NCI-H1436 treated with DMSO at 0.1 percent for 48 hours (cell line): ENCODE measurements around the gene WDR45B.

Source experiments
- DNase-seq: peaks from one replicate; lab custom pipeline; 2025; lab: John Stamatoyannopoulos, UW

Gene WDR45B

DNA sequence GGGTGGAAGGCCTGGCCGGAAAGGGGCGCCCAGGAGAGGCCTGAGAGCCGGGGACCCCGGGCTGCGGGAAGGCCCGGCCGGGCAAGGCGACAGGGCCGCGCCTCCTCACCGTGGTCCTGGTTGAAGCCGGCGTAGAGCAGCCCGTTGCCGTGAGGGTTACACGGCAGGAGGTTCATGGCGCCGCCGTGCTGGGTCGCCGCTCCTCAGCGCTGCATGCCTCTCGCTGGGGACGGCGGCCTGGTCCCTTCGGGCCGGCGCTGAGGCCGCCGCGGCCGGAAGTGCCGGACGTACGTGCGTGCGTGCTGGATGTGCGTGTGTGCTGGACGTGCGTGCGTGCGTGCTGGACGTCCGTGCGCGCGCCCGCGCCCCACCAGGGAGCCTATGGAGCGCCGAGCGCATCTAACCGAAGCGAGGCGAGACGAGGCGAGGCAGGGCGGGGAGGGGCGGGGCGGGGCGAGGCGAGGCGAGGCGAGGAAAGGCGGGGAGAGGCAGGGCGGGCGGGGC, at the start of gene WDR45B:
TSS of gene WDR45B (minus strand) at position 280 of the 504 bp plus-strand sequence. CDS start at position 176, 104 bp downstream.
- peak; percentile 72 for DNase-seq

DNA sequence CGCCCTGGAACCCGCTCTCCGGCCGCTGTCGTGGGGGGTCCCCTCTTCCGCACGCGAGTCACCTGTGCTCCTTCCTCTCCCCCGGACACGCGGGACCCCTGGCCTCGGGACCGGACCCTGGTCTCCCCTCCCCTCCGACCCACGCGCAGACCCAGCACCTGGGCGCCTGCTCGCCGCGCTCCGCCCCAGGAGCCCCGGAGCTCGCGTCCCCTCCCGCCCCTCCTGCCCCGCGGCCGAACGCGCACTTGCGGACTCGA, 49.5 kb upstream of the WDR45B start:
- no peak for DNase-seq

DNA sequence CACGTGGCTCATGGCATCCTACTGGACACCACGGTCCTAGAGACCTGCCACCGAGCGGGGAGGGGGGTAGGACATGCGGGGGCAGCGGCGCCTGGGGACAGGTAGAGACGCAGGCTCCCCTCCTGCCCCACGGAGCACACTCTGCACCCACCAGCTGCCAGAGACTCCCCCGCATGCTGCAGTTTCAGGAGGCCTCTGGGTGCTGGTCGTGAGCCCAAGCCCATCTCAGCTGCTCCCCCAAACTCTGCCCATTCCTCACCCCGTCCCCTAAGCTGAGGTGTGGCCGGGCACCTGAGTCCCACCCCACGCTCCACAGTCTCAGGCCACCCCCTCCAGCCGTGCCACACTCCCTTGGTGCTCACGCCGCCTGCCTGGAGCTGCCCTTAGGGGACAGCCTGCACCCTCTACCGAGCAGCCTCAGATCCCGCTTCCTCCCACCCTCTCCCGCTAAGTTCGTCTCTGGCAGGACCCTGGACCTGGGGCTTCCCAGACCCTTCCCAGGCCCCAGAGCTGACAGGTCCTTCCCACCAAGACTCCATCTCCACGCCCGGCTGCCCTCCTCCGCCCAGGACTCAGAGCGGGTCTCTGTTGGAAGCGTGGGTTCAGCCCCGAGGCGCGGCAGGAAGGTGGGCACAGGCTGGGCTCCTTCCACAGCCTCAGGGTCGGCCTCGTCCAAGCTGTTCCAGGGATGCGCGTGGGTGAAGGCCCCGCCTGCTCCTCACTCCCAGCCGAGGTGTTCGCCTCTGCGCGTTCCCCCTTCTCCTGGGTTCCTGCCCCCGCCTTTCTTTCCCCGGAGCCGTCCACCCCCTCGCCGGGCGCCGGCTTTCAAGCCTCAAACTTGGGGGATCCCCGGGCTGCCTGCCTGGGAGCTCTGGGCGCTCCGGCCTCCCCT, 48.9 kb upstream of the WDR45B start:
- no peak for DNase-seq

DNA sequence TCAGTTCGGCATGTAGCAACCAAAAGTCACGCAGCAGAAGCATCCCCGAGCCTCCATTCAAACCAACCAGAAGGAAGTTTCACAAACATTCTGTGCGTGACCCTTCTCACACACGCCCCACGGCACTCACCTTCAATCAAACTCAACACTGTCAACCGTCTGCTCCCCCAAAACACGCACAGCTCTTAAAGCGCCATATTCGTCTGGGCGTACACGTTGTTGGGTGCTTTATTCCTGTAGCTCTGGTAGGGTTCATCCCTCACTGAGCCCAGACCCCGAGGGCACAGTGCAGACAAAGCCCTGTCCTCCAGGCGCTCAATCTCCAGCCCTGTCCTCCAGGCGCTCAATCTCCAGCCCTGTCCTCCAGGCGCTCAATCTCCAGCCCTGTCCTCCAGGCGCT, 48.0 kb upstream of the WDR45B start:
- DNase-seq = no peak

DNA sequence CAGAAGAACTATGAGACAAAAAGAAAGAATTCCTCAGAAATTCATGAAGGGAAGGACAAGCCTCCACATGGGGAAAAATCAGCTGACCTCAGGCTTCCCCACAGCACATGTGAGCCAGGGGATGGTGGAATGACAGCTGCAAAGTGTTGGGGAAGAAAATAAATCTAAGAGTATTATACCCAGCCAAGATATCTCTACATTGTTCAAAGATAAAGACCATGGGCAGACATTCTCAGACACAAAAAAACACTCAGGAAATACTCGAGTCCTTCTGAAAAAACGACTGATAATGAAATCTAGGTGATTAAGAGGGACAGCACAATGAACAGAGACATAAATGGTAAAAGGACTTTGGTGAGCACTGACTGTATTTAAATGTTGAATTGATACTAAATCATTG, 46.4 kb upstream of the WDR45B start:
- DNase-seq = no peak

DNA sequence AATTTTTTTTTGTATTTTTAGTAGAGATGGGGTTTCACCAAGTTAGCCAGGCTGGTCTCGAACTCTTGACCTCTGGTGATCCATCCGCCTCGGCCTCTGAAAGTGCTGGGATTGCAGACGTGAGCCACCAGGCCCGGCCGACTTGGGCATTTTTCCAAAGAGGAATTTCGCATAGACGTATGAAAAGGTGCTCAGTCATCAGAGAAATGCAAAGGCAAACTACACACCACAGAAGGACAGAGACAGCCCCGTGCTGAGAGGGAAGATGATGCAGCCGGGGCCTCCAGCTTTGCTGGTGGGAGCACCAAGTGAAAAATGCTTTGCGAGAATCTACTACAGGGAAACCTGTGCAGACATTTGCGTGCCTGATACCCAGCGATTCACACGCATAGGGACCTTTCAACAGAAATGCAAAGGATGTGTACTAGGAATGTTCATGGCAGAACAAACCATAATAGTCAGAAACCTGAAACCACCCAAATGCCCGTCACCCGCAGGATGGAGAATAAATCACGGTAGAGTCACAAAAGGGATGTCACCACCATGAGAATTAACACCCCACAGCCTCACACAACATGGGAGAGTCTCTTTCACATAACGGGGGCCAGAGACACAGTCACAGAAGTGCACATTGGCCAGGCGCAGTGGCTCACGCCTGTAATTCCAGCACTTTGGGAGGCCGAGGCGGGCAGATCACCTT, 45.1 kb upstream of the WDR45B start:
- no peak for DNase-seq

DNA sequence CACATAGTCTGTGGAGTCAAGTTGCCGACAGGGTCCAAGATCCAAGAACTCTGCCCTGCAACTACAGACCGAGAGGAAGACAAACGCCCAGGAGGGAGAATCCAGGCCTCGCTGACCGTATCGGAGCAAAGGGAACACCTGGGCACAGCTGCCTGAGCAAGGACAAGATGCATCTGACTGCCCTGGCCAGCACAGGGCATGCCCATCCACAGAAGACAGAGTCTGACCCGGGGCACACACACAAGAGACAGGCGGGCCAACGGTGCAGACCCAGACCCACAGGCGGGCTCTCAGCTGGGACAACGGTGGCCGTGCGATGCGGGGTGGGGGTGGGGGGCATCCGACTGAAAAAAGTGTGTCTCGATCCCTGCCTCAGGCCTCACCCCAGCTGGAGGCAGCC, 44.0 kb upstream of the WDR45B start:
- no peak for DNase-seq

DNA sequence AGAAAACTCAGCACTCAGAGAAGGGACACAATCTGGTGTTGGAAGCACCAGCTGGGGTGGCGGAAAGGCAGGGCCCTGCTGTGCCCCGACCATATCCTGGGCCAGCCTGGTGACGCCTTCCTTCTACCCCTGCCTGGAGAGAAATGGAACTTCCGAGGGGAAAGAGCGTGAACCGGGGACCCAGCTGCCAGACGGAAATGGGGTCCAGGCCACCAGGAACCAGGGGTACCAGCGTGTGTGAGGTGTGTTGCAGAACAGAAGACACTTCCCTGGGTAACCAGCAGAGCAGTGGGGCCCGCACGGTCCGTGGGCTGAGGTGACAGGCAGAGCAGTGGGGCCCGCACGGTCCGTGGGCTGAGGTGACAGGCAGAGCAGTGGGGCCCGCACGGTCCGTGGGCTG, 43.5 kb upstream of the WDR45B start:
- DNase-seq = no peak

DNA sequence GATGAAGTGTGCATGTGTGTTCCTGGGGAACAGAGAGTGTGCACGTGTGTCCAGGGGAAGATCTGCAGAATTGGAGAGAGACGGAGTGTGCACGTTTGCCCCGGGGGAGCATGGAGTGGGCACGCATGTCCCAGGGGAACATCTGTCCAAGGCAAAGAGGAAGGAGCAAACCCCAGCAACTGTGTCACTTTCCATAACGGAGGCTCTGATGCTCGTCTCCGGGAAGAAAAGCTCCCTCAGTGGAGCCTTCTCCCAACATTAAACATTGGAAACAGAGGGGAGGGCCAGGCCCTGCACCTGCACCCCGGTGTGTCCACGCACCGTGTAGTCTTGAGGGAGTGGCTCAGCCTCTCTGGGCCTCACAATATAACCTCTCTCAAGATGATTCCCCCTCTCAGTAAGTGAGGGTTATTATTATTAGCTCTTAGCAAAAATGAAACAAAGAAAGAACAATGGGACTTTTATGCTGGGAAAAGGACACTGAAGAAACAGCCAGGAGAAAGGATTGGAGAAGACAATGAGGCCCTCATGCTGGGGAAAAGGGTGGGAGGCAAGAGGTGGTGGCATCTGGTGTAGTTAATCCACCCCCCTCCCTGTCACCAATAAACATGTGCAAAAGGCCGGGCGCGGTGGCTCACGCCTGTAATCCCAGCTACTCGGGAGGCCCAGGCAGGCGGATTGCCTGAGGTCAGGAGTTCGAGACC, 42.7 kb upstream of the WDR45B start:
- DNase-seq = no peak

DNA sequence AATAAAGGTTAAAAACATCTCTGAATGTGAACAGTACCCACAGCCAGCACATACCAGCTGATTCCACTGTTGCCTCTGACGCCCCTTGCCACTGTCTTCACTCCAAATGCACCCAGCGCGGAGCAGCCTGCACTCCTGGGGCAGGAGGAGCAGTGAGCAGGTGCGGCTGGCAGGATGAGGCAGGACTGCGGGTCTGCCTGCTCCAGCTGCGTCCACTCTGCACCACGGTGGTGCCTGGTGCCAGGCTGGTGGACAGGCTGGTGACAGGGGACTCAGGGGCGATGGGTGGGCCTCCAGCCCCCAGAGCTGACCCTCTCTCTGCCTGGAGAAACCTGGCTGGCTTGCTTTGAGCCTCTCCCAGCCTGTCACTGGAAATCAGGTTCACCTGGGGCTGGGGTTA, 40.8 kb upstream of the WDR45B start:
- no peak for DNase-seq

DNA sequence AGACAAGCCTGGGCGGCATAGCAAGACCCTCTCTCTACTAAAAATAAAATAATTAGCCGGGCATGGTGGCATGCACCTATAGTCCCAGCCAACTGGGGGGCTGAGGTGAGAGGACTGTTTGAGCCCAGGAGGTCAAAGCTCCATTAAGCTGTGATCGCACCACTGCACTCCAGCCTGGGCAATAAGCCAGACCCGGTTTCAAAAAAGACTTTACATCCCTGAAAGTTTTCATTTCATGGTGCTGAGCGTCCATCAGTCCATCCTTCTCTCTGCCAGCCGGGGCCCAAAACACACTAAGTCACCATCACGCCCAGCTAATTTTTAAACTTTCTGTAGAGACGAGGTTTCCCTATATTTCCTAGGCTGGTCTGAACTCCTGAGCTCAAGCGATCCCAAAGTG, 39.6 kb upstream of the WDR45B start:
- DNase-seq = no peak

DNA sequence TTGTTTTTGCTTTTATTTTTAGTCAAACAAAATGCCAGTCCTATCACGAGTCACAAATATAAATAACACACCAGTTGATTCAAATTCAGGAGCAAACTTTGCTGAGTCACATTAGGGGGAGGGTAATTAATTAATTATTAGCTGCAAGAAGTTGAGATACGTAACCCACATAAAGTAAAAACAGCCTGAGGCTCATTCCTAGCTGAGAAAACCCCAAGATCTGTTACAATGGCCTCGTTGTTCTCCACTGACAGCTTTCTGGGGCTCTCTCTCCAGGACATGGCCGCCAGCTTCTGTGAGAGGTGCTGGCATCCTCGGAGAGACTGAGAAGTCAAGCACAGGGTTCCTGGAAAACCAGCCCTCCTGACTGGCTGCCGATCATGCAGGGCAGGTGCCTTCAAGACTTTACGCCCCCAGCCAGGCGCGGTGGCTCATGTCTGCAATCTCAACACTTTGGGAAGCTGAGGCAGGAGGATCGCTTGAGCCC, 39.2 kb upstream of the WDR45B start:
- DNase-seq = no peak

DNA sequence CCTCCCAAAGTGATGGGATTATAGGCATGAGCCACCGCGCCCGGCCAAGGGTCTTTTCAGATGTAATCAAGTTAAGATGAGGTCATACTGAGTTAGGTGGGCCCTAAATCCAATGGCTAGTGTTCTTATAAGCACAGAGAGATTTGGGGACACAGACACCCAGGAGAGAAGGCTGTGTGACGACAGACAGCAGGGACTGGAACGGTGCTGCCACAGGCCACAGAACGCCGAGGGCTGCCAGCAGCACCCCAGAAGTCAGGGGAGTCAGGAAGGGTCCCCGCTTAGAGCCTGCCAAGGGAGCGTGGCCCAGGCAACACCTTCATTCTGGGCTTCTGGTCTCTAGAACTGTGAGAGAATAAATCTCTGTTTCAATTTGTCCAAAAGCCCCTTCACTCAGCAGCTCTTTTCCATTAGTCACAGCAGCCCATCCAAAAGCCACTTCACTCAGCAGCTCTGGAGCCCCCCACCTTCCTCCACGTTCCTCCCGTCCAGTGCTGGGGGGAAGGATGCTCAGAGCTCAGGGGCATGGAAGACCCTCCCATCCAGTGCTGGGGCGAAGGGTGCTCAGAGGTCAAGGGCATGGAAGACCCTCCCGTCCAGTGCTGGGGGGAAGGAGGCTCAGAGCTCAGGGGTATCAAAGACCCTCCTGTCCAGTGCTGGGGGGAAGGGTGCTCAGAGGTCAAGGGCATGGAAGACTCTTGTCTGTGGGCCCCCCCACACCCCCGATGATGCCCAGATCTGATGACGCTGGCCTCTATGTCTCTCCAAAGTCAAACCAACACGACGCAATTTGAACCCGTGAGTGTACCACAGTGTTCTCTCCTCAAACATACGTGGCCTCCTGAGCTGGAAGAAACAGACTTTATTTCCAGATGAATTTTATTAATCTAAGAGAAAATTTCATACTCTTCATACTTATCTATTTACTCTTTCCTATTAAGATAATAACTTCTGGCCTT, 38.4 kb upstream of the WDR45B start:
- no peak for DNase-seq

DNA sequence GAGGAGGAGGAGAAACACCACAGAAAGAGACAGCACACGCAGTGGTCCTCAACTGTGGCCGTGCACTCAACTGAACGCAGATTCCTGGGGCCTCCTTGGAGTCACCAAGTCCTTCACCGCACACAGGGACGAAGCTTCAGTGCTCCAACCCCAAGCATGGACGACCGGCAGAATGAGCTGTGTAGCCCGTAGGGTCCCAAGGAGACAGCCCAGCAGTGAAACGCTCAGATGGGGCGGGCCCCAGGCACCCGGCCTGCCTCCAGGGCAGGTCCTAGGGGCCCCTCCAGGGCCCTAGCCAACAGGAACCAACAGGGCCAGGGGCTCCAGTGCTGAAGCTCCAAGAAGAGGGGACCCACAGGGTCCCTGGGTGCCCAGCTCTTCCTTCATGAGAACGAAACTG, 37.0 kb upstream of the WDR45B start:
- no peak for DNase-seq

DNA sequence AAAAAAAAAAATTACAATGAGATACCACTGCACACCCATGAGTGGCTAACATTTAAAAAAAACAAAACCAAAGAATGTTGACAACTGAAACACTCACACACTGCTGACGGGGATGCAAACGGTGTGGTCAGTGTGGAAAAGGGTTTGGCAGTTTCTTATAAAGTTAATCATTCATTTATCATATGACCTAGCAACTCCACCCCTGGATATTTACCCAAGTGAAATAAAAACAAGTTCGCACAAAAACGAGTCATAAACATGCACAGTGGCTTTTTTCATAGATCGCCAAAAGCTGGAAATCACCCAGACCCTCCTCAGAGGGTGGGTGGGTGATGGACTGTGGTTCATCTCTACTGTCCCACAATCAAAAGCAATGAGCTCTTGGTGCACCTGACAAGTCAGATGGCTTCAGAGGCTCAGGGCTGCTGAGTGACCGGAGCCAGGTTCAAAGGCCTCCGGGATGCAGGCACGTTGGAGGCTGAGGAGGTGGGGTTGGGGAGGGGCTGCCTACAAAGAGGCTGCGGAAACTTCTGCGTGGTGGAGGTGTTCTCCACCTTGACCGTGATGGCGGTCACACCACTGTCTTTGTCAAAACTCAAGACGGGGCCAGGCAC, 36.1 kb upstream of the WDR45B start:
- no peak for DNase-seq

DNA sequence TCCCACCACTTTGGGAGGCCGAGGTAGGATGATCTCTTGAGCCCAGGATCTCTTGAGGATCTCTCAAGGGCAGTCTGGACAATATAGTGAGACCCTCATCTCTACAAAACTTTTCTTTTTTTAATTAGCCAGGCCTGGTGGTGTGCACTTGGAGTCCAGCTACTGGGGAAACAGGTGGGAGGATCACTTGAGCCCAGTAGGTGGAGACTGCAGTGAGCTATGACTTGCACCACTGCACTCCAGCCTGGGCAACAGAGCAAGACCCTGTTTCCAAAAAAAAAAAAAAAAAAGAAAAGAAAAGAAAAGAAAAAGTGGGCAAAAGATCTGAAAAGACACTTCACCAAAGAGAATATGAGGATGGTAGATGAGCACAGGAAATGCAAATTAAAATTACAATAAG, 35.3 kb upstream of the WDR45B start:
- DNase-seq = no peak

DNA sequence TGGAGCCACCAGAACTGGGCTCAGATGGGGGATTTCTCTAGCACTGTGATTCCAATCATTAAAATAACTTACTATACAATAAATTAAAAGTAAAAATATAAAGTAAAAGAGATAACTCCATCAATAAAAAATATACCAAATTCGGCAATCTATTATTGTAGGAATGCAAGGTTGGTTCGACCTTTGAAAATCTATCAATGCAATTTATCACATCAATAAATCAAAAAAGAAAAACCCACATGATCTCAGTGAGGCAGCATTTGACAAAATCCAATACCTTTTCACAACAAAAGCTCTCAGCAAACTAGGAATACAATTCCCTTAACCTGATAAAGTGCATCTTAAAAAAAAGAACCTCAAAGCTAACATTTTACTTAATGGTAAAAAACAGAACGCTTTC, 33.3 kb upstream of the WDR45B start:
- no peak for DNase-seq

DNA sequence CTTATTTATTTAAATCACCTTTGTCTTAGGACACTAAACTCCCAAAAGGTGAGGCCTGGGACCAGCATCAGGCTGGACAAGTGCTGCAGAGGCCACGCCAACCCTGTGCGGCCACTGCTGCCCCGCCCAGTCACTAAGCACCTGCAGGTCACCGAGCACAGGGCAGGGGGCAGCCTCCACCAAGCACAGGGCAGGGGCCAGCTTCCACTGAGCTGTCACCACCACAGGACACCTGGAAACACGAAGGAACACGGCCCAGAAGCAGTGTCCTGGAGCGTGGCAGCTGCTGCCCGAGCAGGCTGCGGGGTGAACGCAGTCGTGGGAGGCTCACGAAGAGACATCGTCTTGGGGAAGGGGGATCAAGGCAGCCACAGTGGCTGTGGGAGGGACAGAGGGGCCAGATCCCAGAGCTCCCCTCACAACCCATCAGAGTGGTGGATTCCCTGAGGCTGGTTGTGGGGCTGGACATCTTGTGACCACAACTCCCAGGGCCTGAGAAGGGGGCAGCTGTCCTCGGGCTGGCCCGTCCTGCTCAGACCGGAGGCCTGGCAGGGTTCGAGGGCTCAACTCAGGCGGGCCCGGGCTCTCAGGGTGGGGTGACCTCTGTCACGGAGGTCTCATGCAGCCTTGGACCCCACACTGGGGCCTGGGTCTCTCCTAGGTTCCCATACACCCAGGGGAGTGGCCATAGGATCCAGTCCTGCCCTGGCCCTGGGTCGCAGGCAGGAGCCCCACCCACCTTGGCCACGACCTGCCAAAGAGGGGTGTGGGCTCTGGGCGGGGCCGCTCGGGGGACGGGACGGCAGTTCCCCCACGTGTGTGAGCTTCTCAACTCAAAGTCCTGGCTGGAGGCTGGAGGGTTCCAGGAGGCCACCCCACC, 31.6 kb upstream of the WDR45B start:
- no peak for DNase-seq

DNA sequence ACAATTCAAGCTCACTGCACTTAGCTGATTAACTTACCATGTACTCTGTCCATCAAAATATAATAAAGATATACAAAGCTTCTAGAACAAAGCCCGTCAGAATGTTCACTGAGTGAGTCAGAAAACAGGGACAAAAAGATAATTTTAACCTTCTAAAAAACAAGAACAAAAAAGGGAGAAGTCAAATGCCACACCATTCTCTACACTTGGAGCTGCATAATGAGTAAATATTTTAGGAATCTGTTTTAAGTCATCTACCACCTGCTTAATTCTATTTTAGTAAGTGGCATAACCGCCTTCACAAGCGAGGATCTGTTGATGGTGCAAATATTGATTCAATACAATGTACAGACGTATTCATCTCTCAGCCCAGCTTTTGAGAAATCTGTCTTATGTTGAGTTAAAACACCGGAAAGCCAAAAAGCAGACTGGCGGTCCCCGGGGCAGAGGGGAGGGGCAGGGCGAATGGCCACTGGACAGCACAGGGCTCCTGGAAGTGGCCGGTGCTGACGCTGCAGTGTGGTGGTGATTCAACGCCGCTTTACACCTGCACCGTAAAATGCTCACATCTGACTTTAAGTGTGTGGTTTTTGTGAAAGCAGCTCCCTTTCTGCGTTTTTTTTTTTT, 30.1 kb upstream of the WDR45B start:
- DNase-seq = no peak
